Central memory CD8-positive, alpha-beta T cell (primary cell): ENCODE results near the gene RAB4B.
"Not testable (repeated sequence)": the region's sequence is repeated elsewhere in the genome, so short reads cannot be mapped to it uniquely, and the experiment has no call there.

ENCODE experiments used
- ATAC-seq: fragments of 150-1000 bp; cut with Tn5 transposase; replicated peaks from 2 replicates; pipeline ENCODE4 v1.10.0; 2022; ENCODE audit warnings: mild to moderate bottlenecking, moderate FRiP score, moderate number of reproducible peaks; ENCODE audit not compliant: poor library complexity, severe bottlenecking; ENCODE audit errors: extremely low read depth
- DNase-seq, 2 donors: peaks; one replicate each; pipeline ENCODE4 v3.0.0; 2021; ENCODE audit warnings: low spot score in 2 of 2
- H3K27ac Mint-ChIP-seq: one replicate; pipeline ENCODE4 v1.8.0; 2022; ENCODE audit warnings: low read depth, mild to moderate bottlenecking, moderate library complexity, mixed read lengths
- H3K27me3 Mint-ChIP-seq: one replicate; pipeline ENCODE4 v1.8.0; 2022; ENCODE audit warnings: mixed read lengths
- H3K36me3 Mint-ChIP-seq: one replicate; pipeline ENCODE4 v1.8.0; 2022; ENCODE audit warnings: mild to moderate bottlenecking, moderate library complexity, mixed read lengths; ENCODE audit not compliant: insufficient read depth
- H3K4me1 Mint-ChIP-seq: one replicate; pipeline ENCODE4 v1.8.0; 2022; ENCODE audit warnings: mixed read lengths
- H3K4me3 Mint-ChIP-seq: one replicate; pipeline ENCODE4 v1.8.0; 2022; ENCODE audit warnings: mild to moderate bottlenecking, moderate library complexity, mixed read lengths
- H3K9me3 Mint-ChIP-seq: one replicate; pipeline ENCODE4 v1.8.0; 2022; ENCODE audit warnings: mixed read lengths

Gene RAB4B

GRCh38 chr19:40775632-40776022, 2.4 kb upstream of the RAB4B start:
- H3K36me3 Mint-ChIP-seq: peaks cover 18% of the 10 kb centered on the region
- H3K4me1 Mint-ChIP-seq: peaks cover 42% of the 10 kb centered on the region
- no peaks in the 10 kb centered on the region for H3K27me3 Mint-ChIP-seq
- no peak overlapping the region for H3K4me3 Mint-ChIP-seq
- no peak overlapping the region for H3K27ac Mint-ChIP-seq
- H3K9me3 Mint-ChIP-seq: no peaks in the 10 kb centered on the region
- DNase-seq (no peak), ATAC-seq (no peak)

DNA sequence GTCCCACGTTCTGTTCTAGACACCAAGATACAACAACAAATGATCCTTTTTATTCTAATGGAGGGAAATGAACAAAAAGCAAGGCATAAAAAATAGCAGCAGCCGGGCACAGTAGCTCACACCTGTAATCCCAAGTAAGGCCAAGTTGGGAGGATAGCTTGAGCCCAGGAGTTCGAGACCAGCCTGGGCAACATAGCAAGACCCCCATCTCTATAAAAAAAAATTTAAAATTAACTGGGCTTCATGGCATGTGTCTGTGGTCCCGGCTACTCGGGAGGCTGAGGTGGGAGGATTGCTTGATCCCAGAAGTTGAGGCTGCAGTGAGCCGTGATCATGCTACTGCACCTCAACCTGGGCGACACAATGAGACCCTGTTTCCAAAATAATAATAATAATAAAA, 1.7 kb upstream of the RAB4B start:
- H3K9me3 Mint-ChIP-seq: no peaks in the 10 kb centered on the region
- no peak for ATAC-seq
- no peaks in the 10 kb centered on the region for H3K27me3 Mint-ChIP-seq
- H3K27ac Mint-ChIP-seq: peak overlapping the region; percentile 94
- no peak overlapping the region for H3K4me3 Mint-ChIP-seq
- peaks cover 21% of the 10 kb centered on the region for H3K36me3 Mint-ChIP-seq
- DNase-seq: no peak
- peaks cover 40% of the 10 kb centered on the region for H3K4me1 Mint-ChIP-seq

- H3K9me3 Mint-ChIP-seq: no peaks in the 10 kb centered on the region
- H3K27ac Mint-ChIP-seq: peak overlapping the region; percentile 94
- ATAC-seq (peak; percentile 84), DNase-seq (peak; percentile 79 to 90)
- H3K36me3 Mint-ChIP-seq: peaks cover 22% of the 10 kb centered on the region
- H3K4me1 Mint-ChIP-seq: peaks cover 40% of the 10 kb centered on the region
- peak overlapping the region; percentile 91 for H3K4me3 Mint-ChIP-seq
- no peaks in the 10 kb centered on the region for H3K27me3 Mint-ChIP-seq
These were observed 959 bp upstream of the RAB4B start for GRCh38 chr19:40776932-40777644.

- Mint-ChIP-seq H3K9me3 (no peaks in the 10 kb centered on the region), H3K4me3 (peak overlapping the region; percentile 91), H3K4me1 (peaks cover 40% of the 10 kb centered on the region), H3K27me3 (no peaks in the 10 kb centered on the region), H3K27ac (peak overlapping the region; percentile 94), H3K36me3 (peaks cover 24% of the 10 kb centered on the region)
- no peak for DNase-seq
- ATAC-seq: no peak
These were observed 456 bp upstream of the RAB4B start for GRCh38 chr19:40777645-40777936.

- Mint-ChIP-seq H3K27ac (peak overlapping the region; percentile 94), H3K9me3 (no peaks in the 10 kb centered on the region), H3K36me3 (peaks cover 24% of the 10 kb centered on the region), H3K4me1 (peaks cover 46% of the 10 kb centered on the region), H3K27me3 (no peaks in the 10 kb centered on the region), H3K4me3 (peak overlapping the region; percentile 91)
- no peak for ATAC-seq
- DNase-seq: no peak
These were observed 748 bp downstream of the RAB4B start for GRCh38 chr19:40778706-40779284.

DNA sequence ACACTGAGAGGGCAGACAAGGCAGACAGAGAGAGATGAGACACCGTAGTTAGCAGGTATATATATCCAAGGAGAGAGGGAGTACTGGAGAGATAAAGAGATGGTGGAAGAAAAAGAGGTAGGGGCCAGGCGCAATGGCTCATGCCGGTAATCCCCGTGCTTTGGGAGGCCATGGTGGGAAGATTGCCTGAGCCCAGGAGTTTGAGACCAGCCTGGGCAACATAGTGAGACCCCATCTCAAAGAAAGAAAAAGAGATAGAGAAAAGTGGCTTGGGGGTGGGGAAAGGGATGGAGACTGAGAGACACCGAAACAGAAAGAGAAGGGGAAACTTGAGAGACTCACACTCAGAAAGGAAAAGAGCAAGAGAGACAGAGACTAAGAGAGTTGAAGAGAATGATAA, 2.5 kb downstream of the RAB4B start:
- peaks cover 46% of the 10 kb centered on the region for H3K4me1 Mint-ChIP-seq
- peaks cover 30% of the 10 kb centered on the region for H3K36me3 Mint-ChIP-seq
- no peaks in the 10 kb centered on the region for H3K27me3 Mint-ChIP-seq
- ATAC-seq (no peak), DNase-seq (no peak)
- peak overlapping the region; percentile 76 for H3K27ac Mint-ChIP-seq
- no peaks in the 10 kb centered on the region for H3K9me3 Mint-ChIP-seq
- H3K4me3 Mint-ChIP-seq: no peak overlapping the region

DNA sequence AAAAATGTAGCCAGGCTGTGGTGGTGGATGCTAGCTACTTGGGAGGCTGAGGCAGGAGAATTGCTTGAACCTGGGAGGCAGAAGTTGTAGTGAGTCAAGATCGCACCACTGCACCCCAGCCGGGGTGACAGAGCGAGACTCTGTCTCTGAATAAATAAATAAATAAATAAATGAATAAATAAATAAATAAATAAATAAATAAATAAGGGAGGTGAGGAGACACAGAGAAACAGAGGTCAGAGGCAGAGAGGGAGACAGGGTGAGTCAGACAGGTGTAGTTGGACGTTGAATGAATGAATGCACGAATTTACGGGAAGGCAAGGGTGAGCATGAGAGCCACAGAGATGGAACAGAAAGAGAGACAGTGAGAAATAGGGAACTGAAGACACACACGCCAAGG, 3.1 kb downstream of the RAB4B start:
- H3K9me3 Mint-ChIP-seq: no peaks in the 10 kb centered on the region
- H3K36me3 Mint-ChIP-seq: peaks cover 31% of the 10 kb centered on the region
- DNase-seq (no peak), ATAC-seq (no peak)
- peaks cover 46% of the 10 kb centered on the region for H3K4me1 Mint-ChIP-seq
- H3K27me3 Mint-ChIP-seq: no peaks in the 10 kb centered on the region
- H3K4me3 Mint-ChIP-seq: no peak overlapping the region
- peak overlapping the region; percentile 76 for H3K27ac Mint-ChIP-seq

DNA sequence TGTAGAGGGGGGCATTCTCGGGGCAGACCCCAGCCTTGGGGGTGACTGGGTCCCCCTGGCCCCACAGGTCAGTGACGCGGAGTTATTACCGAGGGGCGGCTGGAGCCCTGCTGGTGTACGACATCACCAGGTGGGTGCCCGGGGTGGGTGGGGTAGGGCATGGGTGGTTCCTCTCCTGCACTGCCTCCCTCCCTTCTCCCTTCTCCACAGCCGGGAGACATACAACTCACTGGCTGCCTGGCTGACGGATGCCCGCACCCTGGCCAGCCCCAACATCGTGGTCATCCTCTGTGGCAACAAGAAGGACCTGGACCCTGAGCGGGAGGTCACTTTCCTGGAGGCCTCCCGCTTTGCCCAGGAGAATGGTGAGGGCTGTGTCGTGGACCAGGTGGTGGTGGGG, 5.7 kb downstream of the RAB4B start:
- Mint-ChIP-seq H3K4me3 (no peak overlapping the region), H3K27ac (peak overlapping the region; percentile 52), H3K9me3 (no peaks in the 10 kb centered on the region), H3K36me3 (peaks cover 31% of the 10 kb centered on the region), H3K27me3 (no peaks in the 10 kb centered on the region), H3K4me1 (peaks cover 24% of the 10 kb centered on the region)
- ATAC-seq (no peak), DNase-seq (no peak)

GRCh38 chr19:40784146-40784545, 6.1 kb downstream of the RAB4B start:
- not testable (repeated sequence) for H3K9me3 Mint-ChIP-seq, DNase-seq, H3K4me3 Mint-ChIP-seq, H3K27ac Mint-ChIP-seq, ATAC-seq, H3K27me3 Mint-ChIP-seq
- peaks cover 20% of the 10 kb centered on the region for H3K4me1 Mint-ChIP-seq
- H3K36me3 Mint-ChIP-seq: peaks cover 33% of the 10 kb centered on the region

- H3K4me3 Mint-ChIP-seq: no peak overlapping the region
- ATAC-seq: no peak
- no peaks in the 10 kb centered on the region for H3K9me3 Mint-ChIP-seq
- DNase-seq: no peak
- H3K36me3 Mint-ChIP-seq: peaks cover 37% of the 10 kb centered on the region
- no peaks in the 10 kb centered on the region for H3K27me3 Mint-ChIP-seq
- no peak overlapping the region for H3K27ac Mint-ChIP-seq
- H3K4me1 Mint-ChIP-seq: peaks cover 17% of the 10 kb centered on the region
These were observed 7.5 kb downstream of the RAB4B start for GRCh38 chr19:40785526-40785925.

GRCh38 chr19:40786060-40787037, 8.3 kb downstream of the RAB4B start:
- DNase-seq: no peak
- peaks cover 16% of the 10 kb centered on the region for H3K4me1 Mint-ChIP-seq
- no peak overlapping the region for H3K27ac Mint-ChIP-seq
- peaks cover 39% of the 10 kb centered on the region for H3K36me3 Mint-ChIP-seq
- no peaks in the 10 kb centered on the region for H3K27me3 Mint-ChIP-seq
- no peak overlapping the region for H3K4me3 Mint-ChIP-seq
- H3K9me3 Mint-ChIP-seq: no peaks in the 10 kb centered on the region
- ATAC-seq: no peak

DNA sequence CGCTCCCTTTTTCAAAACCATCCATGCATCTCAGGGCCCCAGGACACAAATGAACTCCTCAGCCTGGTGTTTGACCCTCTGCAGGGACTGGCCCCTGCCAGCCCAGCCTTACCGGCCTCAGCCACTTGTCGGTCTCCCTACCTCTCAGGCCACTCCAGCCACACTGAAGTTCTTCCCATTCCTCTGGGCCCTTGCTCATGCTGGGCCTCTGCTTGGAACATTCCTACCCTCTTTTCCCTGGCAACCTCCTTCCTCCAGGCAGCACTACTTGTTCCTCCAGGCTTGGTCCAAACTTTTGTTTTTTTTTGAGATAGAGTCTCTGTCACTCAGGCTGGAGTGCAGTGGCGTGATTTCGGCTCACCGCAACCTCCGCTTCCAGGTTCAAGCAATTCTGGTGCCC, 13.3 kb downstream of the RAB4B start:
- H3K4me3 Mint-ChIP-seq: no peak overlapping the region
- no peaks in the 10 kb centered on the region for H3K27me3 Mint-ChIP-seq
- ATAC-seq: no peak
- H3K9me3 Mint-ChIP-seq: no peaks in the 10 kb centered on the region
- DNase-seq: no peak
- peaks cover 23% of the 10 kb centered on the region for H3K4me1 Mint-ChIP-seq
- H3K27ac Mint-ChIP-seq: no peak overlapping the region
- H3K36me3 Mint-ChIP-seq: peaks cover 36% of the 10 kb centered on the region
